CD4-positive, alpha-beta T cell treated with Interleukin-15 for 4 hours (primary cell): ENCODE data around the gene ZNF221.
"Not testable (repeated sequence)": the region's sequence is repeated elsewhere in the genome, so short reads cannot be mapped to it uniquely, and the experiment has no call there.

ENCODE experiments used
- DNase-seq: peaks from one replicate; pipeline ENCODE4 v3.0.0-alpha.2; 2020; ENCODE audit warnings: low spot score

The ZNF221 gene

GRCh38 chr19:43950834-43951645 is at the start of gene ZNF221:
ZNF221 (plus strand) TSS chr19:43951228; CDS start chr19:43962727, 11,499 bp downstream.
- DNase-seq: peak; percentile 71

GRCh38 chr19:43901395-43902390 is 49.3 kb upstream of the ZNF221 start:
- peak; percentile 60 for DNase-seq

GRCh38 chr19:43902399-43902798 is 48.6 kb upstream of the ZNF221 start:
- DNase-seq: no peak

- no peak for DNase-seq
These were observed 45.1 kb upstream of the ZNF221 start for GRCh38 chr19:43905897-43906296.

GRCh38 chr19:43906774-43907173 is 44.3 kb upstream of the ZNF221 start:
- no peak for DNase-seq

- DNase-seq: no peak
These were observed 42.4 kb upstream of the ZNF221 start for GRCh38 chr19:43908659-43909058.

- DNase-seq: no peak
These were observed 40.1 kb upstream of the ZNF221 start for GRCh38 chr19:43910884-43911283.

- no peak for DNase-seq
These were observed 37.6 kb upstream of the ZNF221 start for GRCh38 chr19:43913383-43913782.

GRCh38 chr19:43914051-43914450 is 37.0 kb upstream of the ZNF221 start:
- no peak for DNase-seq

- DNase-seq: no peak
These were observed 27.2 kb upstream of the ZNF221 start for GRCh38 chr19:43923875-43924274.

- DNase-seq: no peak
These were observed 22.2 kb upstream of the ZNF221 start for GRCh38 chr19:43928820-43929219.

- DNase-seq: no peak
These were observed 16.7 kb upstream of the ZNF221 start for GRCh38 chr19:43934055-43934984.

GRCh38 chr19:43934985-43935708 is 15.9 kb upstream of the ZNF221 start, which contains the start of gene ZNF45:
ZNF45 (minus strand) TSS chr19:43935282; CDS start chr19:43922185, 13,097 bp downstream.
- DNase-seq: peak; percentile 86

- DNase-seq: no peak
These were observed 14.8 kb upstream of the ZNF221 start for GRCh38 chr19:43936188-43936587.

- no peak for DNase-seq
These were observed 11.3 kb upstream of the ZNF221 start for GRCh38 chr19:43939557-43940260.

- DNase-seq: no peak
These were observed 10.3 kb upstream of the ZNF221 start for GRCh38 chr19:43940719-43941118.

- no peak for DNase-seq
These were observed 9.8 kb upstream of the ZNF221 start for GRCh38 chr19:43941209-43941608.

- DNase-seq: not testable (repeated sequence)
These were observed 3.6 kb upstream of the ZNF221 start for GRCh38 chr19:43947412-43947811.

GRCh38 chr19:43949803-43950202 is 1.2 kb upstream of the ZNF221 start:
- DNase-seq: not testable (repeated sequence)

- no peak for DNase-seq
These were observed 5.8 kb downstream of the ZNF221 start for GRCh38 chr19:43956827-43957226.
